Activated CD4-positive, alpha-beta T cell treated with anti-CD3 and anti-CD28 coated beads, Interleukin-2, amount 10 ng/mL, durations not matched to agents 7 days and 5 days (primary cell): ENCODE results near the gene MRPL19. TPM values are rescaled to one million over a fixed set of nuclear protein-coding genes. Genes with fewer than 3 reads are reported as not detected.

ENCODE experiments used
- CTCF ChIA-PET: fragments of 350-600 bp; sonication (Branson Sonifier 250); formaldehyde crosslinking; loops from one replicate; lab custom pipeline; 2021; ENCODE audit warnings: antibody characterized with exemption; lab: Charles Lee
- POLR2A ChIA-PET: fragments of 350-600 bp; sonication (Branson Sonifier 250); formaldehyde crosslinking; loops from one replicate; lab custom pipeline; 2021; ENCODE audit warnings: antibody characterized with exemption; lab: Charles Lee
- DNase-seq: peaks from one replicate; pipeline ENCODE4 v3.0.0-alpha.2; 2020
- H3K27ac Mint-ChIP-seq: one replicate; pipeline ENCODE4 v1.8.0; 2021; ENCODE audit warnings: mild to moderate bottlenecking, moderate library complexity, mixed read lengths
- H3K27me3 Mint-ChIP-seq: one replicate; pipeline ENCODE4 v1.8.0; 2021; ENCODE audit warnings: mixed read lengths
- H3K36me3 Mint-ChIP-seq: one replicate; pipeline ENCODE4 v1.8.0; 2021; ENCODE audit warnings: low read depth, mixed read lengths
- H3K4me1 Mint-ChIP-seq: one replicate; pipeline ENCODE4 v1.8.0; 2021; ENCODE audit warnings: mixed read lengths
- H3K4me3 Mint-ChIP-seq: one replicate; pipeline ENCODE4 v1.8.0; 2021; ENCODE audit warnings: mild to moderate bottlenecking, moderate library complexity, mixed read lengths
- H3K9me3 Mint-ChIP-seq: one replicate; pipeline ENCODE4 v1.8.0; 2021; ENCODE audit warnings: mixed read lengths
- total RNA-seq, 2 experiments: library from RNA; stranded (reverse); gene quantifications; one replicate each; pipeline ENCODE4 v1.2.3, GENCODE V29; 2021

The MRPL19 gene
- total RNA-seq, 2 experiments from 2014 or later, result 33.9 to 38.3 TPM

GRCh38 chr2:75622500-75622899, 24.1 kb upstream of the MRPL19 start:
- Mint-ChIP-seq H3K4me3 (no peak overlapping the region), H3K4me1 (no peaks in the 10 kb centered on the region), H3K27ac (no peak overlapping the region), H3K36me3 (no peaks in the 10 kb centered on the region), H3K9me3 (no peaks in the 10 kb centered on the region), H3K27me3 (peaks cover 30% of the 10 kb centered on the region)
- no peak for DNase-seq
- CTCF ChIA-PET, result interaction anchor here (1.1 kb wide), 1 partner anchor 18 kb away, joined by 3 read pairs; no protein-coding TSS in a partner anchor
- POLR2A ChIA-PET, result no interaction called here

- ChIA-PET POLR2A (no interaction called here), CTCF (interaction anchor here (1.1 kb wide), 1 partner anchor 18 kb away, joined by 3 read pairs; no protein-coding TSS in a partner anchor)
- H3K27me3 Mint-ChIP-seq, result peaks cover 30% of the 10 kb centered on the region
- H3K4me1 Mint-ChIP-seq, result no peaks in the 10 kb centered on the region
- DNase-seq, result no peak
- H3K36me3 Mint-ChIP-seq, result no peaks in the 10 kb centered on the region
- no peak overlapping the region for H3K4me3 Mint-ChIP-seq
- no peaks in the 10 kb centered on the region for H3K9me3 Mint-ChIP-seq
- H3K27ac Mint-ChIP-seq, result no peak overlapping the region
Observed at GRCh38 chr2:75622929-75623328, 23.7 kb upstream of the MRPL19 start.

GRCh38 chr2:75627902-75628504, 18.6 kb upstream of the MRPL19 start:
- Mint-ChIP-seq H3K9me3 (no peaks in the 10 kb centered on the region), H3K27ac (no peak overlapping the region), H3K4me3 (no peak overlapping the region), H3K36me3 (no peaks in the 10 kb centered on the region), H3K27me3 (peaks cover 31% of the 10 kb centered on the region), H3K4me1 (no peaks in the 10 kb centered on the region)
- ChIA-PET CTCF (interaction anchor here (0.8 to 1.1 kb wide), 2 partner anchors 12 to 22 kb away, joined by 3 to 4 read pairs; no protein-coding TSS in a partner anchor), POLR2A (no interaction called here)
- DNase-seq, result peak; percentile 63

GRCh38 chr2:75632091-75632701, 14.4 kb upstream of the MRPL19 start:
- no peak for DNase-seq
- ChIA-PET POLR2A (no interaction called here), CTCF (no interaction called here)
- Mint-ChIP-seq H3K27me3 (peaks cover 17% of the 10 kb centered on the region), H3K4me3 (no peak overlapping the region), H3K9me3 (no peaks in the 10 kb centered on the region), H3K4me1 (no peaks in the 10 kb centered on the region), H3K27ac (no peak overlapping the region), H3K36me3 (no peaks in the 10 kb centered on the region)

- ChIA-PET CTCF (no interaction called here), POLR2A (no interaction called here)
- no peaks in the 10 kb centered on the region for H3K36me3 Mint-ChIP-seq
- no peak for DNase-seq
- no peak overlapping the region for H3K4me3 Mint-ChIP-seq
- no peaks in the 10 kb centered on the region for H3K9me3 Mint-ChIP-seq
- no peak overlapping the region for H3K27ac Mint-ChIP-seq
- H3K27me3 Mint-ChIP-seq, result peaks cover 23% of the 10 kb centered on the region
- no peaks in the 10 kb centered on the region for H3K4me1 Mint-ChIP-seq
Observed at GRCh38 chr2:75632813-75633212, 13.8 kb upstream of the MRPL19 start.

GRCh38 chr2:75633620-75634019, 13.0 kb upstream of the MRPL19 start:
- Mint-ChIP-seq H3K27me3 (peaks cover 27% of the 10 kb centered on the region), H3K4me3 (no peak overlapping the region)
- CTCF ChIA-PET, result no interaction called here

GRCh38 chr2:75634945-75635344, 11.6 kb upstream of the MRPL19 start:
- ChIA-PET POLR2A (no interaction called here), CTCF (no interaction called here)
- no peaks in the 10 kb centered on the region for H3K36me3 Mint-ChIP-seq
- DNase-seq, result no peak
- no peak overlapping the region for H3K4me3 Mint-ChIP-seq
- no peak overlapping the region for H3K27ac Mint-ChIP-seq
- peaks cover 29% of the 10 kb centered on the region for H3K27me3 Mint-ChIP-seq
- H3K4me1 Mint-ChIP-seq, result no peaks in the 10 kb centered on the region
- H3K9me3 Mint-ChIP-seq, result no peaks in the 10 kb centered on the region

More at GRCh38 chr2:75633620-75634019, 13.0 kb upstream of the MRPL19 start:
- Mint-ChIP-seq H3K4me1 (no peaks in the 10 kb centered on the region), H3K27ac (no peak overlapping the region), H3K9me3 (no peaks in the 10 kb centered on the region), H3K36me3 (no peaks in the 10 kb centered on the region)
- POLR2A ChIA-PET, result no interaction called here
- DNase-seq, result no peak

GRCh38 chr2:75637568-75637967, 9.0 kb upstream of the MRPL19 start:
- Mint-ChIP-seq H3K9me3 (no peaks in the 10 kb centered on the region), H3K27me3 (peaks cover 29% of the 10 kb centered on the region), H3K4me3 (no peak overlapping the region), H3K36me3 (no peaks in the 10 kb centered on the region), H3K4me1 (no peaks in the 10 kb centered on the region), H3K27ac (no peak overlapping the region)
- ChIA-PET CTCF (interaction anchor here (1.3 kb wide), 1 partner anchor 10 kb away, joined by 3 read pairs; no protein-coding TSS in a partner anchor), POLR2A (no interaction called here)
- no peak for DNase-seq

GRCh38 chr2:75640621-75641121, 5.9 kb upstream of the MRPL19 start:
- no peak overlapping the region for H3K27ac Mint-ChIP-seq
- ChIA-PET POLR2A (no interaction called here), CTCF (interaction anchor here (0.8 to 1.3 kb wide), 5 partner anchors 11 to 27 kb away, joined by 3 to 4 read pairs (median 3); no protein-coding TSS in a partner anchor)
- no peaks in the 10 kb centered on the region for H3K9me3 Mint-ChIP-seq
- DNase-seq, result peak; percentile 54
- H3K4me1 Mint-ChIP-seq, result no peaks in the 10 kb centered on the region
- no peak overlapping the region for H3K4me3 Mint-ChIP-seq
- H3K27me3 Mint-ChIP-seq, result peaks cover 25% of the 10 kb centered on the region
- no peaks in the 10 kb centered on the region for H3K36me3 Mint-ChIP-seq

GRCh38 chr2:75641587-75641986, 5.0 kb upstream of the MRPL19 start:
- DNase-seq, result no peak
- no peaks in the 10 kb centered on the region for H3K36me3 Mint-ChIP-seq
- CTCF ChIA-PET, result no interaction called here
- H3K27ac Mint-ChIP-seq, result no peak overlapping the region
- POLR2A ChIA-PET, result no interaction called here
- H3K4me3 Mint-ChIP-seq, result no peak overlapping the region
- peaks cover 23% of the 10 kb centered on the region for H3K27me3 Mint-ChIP-seq
- no peaks in the 10 kb centered on the region for H3K9me3 Mint-ChIP-seq
- H3K4me1 Mint-ChIP-seq, result peaks cover 9% of the 10 kb centered on the region

GRCh38 chr2:75643980-75644379, 2.6 kb upstream of the MRPL19 start:
- Mint-ChIP-seq H3K27ac (no peak overlapping the region), H3K4me3 (no peak overlapping the region), H3K4me1 (peaks cover 26% of the 10 kb centered on the region), H3K9me3 (no peaks in the 10 kb centered on the region), H3K36me3 (peaks cover 8% of the 10 kb centered on the region), H3K27me3 (peaks cover 6% of the 10 kb centered on the region)
- POLR2A ChIA-PET, result no interaction called here
- CTCF ChIA-PET, result no interaction called here
- DNase-seq, result no peak

- H3K4me3 Mint-ChIP-seq, result no peak overlapping the region
Observed at GRCh38 chr2:75645643-75646042, 940 bp upstream of the MRPL19 start.

GRCh38 chr2:75646090-75646582, 447 bp upstream of the MRPL19 start:
- no peak for DNase-seq
- H3K4me1 Mint-ChIP-seq, result peaks cover 33% of the 10 kb centered on the region
- no peaks in the 10 kb centered on the region for H3K27me3 Mint-ChIP-seq
- no peaks in the 10 kb centered on the region for H3K9me3 Mint-ChIP-seq
- peak overlapping the region; percentile 94 for H3K4me3 Mint-ChIP-seq
- ChIA-PET CTCF (interaction anchor here (2.6 kb wide), 2 partner anchors 10 to 65 kb away, joined by 11 to 14 read pairs; partner anchors contain the start of gene GCFC2), POLR2A (interaction anchor here (0.7 kb wide), 1 partner anchor 808 kb away, joined by 3 read pairs; no protein-coding TSS in a partner anchor)
- peak overlapping the region; percentile 95 for H3K27ac Mint-ChIP-seq
- H3K36me3 Mint-ChIP-seq, result peaks cover 21% of the 10 kb centered on the region

More at GRCh38 chr2:75645643-75646042, 940 bp upstream of the MRPL19 start:
- Mint-ChIP-seq H3K27ac (no peak overlapping the region), H3K36me3 (peaks cover 20% of the 10 kb centered on the region), H3K9me3 (no peaks in the 10 kb centered on the region), H3K27me3 (no peaks in the 10 kb centered on the region), H3K4me1 (peaks cover 33% of the 10 kb centered on the region)
- CTCF ChIA-PET, result interaction anchor here (2.6 kb wide), 2 partner anchors 11 to 65 kb away, joined by 11 to 14 read pairs; partner anchors contain the start of gene GCFC2
- DNase-seq, result no peak
- POLR2A ChIA-PET, result no interaction called here
